Activated T-cell treated with anti-CD3 and anti-CD28 coated beads for 4 hours (primary cell): Measurements from ENCODE around the gene NINL.
"Not testable (repeated sequence)": the region's sequence is repeated elsewhere in the genome, so short reads cannot be mapped to it uniquely, and the experiment has no call there.

Experiments used
- DNase-seq: peaks from one replicate; pipeline ENCODE4 v3.0.0-alpha.2; 2020

Gene NINL

DNA sequence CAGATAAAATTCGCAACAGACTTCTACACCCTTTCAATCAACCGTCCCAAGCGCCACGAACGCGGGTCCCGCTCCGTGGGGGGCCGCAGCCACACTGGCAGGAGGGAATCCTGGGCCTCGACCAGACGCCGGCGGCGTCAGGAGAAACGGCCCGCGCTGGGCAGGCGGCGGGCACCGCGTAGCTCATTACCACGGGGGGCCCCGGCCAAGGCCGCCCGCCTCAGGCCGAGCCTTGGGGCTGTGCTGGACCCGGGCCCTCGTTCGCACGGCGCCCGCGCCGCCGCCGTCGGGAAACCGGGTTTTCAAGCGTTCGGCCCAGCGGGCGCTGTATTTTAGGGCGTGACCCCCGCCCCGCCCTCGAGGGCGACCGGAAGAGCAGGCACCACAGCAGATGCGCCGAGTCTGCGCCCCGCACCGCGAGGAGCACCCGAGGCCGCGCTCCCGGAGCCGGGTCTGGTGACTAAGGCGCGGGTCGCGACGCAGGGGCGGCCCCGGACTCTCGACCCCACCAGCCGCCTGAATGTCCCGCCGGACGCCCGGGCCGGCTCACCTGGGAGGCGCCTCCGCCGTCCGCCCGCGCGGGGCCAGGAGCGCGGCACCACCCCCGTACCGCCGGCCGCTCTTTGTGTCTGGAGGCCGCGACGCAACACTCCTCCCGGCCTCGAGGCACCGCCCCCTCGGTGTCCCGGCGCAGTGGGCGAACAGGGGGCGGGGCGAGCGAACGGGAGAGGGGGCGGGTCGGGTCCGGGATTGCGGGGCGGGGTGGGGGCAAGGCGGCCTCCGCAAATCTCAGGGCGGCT, at the start of gene NINL:
NINL (minus strand) TSS at position 627 of the 800 bp plus-strand sequence. CDS start 58,944 bp downstream, outside the sequence.
- peak; percentile 28 for DNase-seq

DNA sequence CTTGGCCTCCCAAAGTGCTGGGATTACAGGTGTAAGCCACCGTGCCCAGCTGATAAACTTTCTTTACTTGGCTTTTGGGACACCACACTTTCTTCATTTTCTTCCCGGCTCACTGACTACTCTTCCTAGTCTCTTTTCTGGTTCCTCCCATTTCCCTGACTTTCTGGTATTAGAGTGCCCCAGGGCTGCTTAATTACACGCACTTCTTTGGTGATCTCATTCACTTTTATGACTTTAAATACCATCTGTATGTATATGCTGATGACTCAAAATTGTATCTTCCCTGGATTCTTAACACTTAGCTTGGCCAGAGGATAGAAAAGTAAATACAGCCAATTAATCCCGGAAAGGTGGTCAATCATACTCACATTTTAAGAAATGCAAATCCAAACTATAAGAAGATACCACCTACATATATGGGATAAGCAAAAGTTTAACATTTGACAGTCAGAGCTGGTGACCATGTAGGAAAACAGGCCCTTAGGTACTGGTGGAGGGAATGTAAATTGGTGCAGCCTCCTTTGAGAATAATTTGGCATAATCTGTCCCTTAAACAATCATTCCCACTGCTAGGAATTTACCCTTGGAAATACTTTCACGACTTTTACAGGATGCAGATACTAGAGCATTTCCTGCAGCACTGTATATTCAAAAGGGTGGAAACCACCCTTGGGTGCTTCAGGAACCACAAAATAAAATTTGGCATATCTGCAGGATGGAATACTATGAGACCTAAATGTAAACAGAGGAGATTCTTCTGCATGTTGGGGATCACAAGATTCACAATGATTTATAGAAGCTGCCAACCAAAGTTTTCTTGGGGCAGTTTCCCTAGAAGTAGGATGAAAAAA, 47.8 kb upstream of the NINL start:
- DNase-seq, result no peak

GRCh38 chr20:25630615-25631014, 45.3 kb upstream of the NINL start:
- DNase-seq, result not testable (repeated sequence)

- DNase-seq, result no peak
Observed at GRCh38 chr20:25629816-25630499, 44.6 kb upstream of the NINL start.

DNA sequence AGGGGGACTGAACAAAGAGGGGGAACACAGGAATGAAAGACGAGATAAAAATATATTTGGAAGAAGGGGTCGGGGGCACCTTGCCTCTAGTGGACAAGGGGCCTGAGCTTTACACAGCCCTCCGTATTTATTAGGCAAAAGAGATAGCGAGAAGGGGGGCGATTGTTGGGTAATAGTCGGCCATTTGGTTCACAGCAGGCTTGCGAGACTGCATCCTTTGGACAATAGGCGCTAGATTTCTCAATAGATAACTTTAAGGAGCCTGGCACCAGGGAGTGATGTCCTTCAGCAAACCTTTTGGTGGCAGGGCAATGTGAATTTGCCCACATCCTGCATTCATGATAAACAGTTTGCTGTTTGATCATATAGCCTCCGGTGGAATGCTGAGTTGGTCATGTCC, 41.4 kb upstream of the NINL start:
- no peak for DNase-seq

DNA sequence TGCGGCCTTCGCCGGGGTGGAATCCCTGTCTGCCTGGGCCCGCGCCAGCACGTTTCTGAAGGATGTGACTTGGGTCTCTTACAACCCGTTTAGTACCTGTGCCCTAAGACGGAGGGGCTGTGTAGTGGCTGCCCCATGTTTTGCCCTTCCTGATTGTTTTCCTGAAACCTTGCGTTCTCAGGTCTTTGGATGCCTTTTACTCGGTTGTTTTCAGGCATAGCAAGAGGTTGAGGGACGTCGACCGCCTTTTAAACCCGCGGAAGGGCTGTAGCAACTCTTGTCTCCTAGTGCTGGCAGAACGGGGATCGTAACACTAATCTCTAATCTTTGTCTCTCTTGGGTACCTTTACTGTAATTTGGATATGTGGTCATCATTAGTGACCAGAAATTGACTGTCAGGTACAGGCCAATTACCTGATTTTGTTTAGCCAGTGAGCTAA, 39.2 kb upstream of the NINL start:
- peak; percentile 15 for DNase-seq

DNA sequence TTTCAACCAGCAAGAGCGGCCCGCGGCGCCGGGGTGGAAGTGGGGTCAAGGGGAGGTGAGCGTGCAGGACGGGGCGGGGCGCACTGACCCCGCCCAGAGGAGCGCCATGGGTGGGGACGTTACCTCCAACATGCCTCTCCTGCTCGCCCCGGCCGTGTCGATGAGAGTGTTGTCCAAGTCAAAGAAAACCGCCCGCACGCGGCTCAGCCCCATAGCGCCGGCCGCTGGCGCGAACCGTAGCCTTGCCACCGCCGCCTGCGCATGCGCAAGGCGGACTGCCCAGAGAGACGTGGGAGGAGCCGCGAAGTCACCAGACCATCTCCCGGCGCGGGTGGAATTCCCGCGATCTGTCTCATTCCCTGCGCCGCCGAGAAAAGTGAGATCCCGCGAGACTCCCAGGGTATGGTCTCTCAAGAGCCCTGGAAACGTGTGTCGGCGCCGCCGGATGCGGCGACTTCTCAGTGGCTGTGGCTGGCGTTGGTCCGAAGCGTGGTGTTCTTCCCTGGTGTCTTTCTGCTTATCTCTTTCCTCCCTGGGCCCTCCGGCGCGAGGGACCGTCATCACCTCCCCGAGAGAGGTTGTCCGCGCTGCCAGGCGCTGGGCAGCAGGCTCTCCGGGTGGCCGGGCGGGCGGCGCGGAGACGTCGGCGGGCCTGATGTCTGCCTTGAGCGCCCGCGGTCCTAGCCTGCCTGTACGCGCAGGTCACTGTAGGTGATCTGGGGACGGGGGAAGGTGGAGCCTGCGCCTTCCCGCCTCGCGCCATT, 38.6 kb upstream of the NINL start, which contains the start of gene NANP:
NANP (minus strand) TSS at position 279 of the 764 bp plus-strand sequence; CDS start at position 213, 66 bp downstream.
- DNase-seq, result peak; percentile 72

GRCh38 chr20:25623225-25623735, 37.9 kb upstream of the NINL start:
- no peak for DNase-seq

- DNase-seq, result no peak
Observed at GRCh38 chr20:25622450-25623224, 37.3 kb upstream of the NINL start.

GRCh38 chr20:25622049-25622448, 36.7 kb upstream of the NINL start:
- DNase-seq, result no peak

DNA sequence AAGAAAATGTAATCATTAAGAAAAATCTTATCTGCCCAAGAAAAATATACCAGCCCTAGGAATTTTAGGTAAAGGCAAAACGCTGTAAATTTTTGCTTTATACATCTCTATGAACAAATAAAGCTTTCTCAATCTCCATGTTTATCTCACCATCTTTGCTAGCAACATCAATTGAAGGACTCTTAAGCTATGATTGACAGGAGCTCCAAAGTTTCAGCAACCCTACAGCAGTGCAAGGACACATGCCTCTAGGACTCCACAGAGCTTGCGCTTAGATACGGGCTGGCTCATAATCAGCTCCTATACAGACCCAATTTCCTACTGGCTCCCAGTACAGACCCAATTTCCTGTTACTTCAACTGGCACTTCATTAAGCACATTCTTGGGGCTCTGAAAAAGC, 34.2 kb upstream of the NINL start:
- no peak for DNase-seq

DNA sequence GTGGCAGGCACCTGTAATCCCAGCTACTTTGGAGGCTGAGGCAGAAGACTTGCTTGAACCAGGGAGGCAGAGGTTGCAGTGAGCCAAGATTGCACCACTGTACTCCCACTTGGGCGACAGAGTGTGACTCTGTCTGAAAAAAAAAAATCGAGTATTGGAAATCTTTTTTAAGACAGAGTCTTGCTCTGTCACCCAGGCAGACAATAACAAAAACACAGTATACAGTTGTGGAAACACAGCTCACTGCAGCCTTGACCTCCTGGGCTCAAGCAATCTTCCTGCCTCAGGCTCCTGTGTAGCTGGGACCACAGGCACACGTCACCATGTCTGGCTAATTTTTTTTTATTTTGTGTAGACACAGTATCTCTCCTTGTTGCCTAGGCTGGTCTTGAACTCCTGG, 23.4 kb upstream of the NINL start:
- DNase-seq, result no peak

- DNase-seq, result no peak
Observed at GRCh38 chr20:25606094-25606695, 20.9 kb upstream of the NINL start.

GRCh38 chr20:25605148-25605547, 19.8 kb upstream of the NINL start:
- no peak for DNase-seq

DNA sequence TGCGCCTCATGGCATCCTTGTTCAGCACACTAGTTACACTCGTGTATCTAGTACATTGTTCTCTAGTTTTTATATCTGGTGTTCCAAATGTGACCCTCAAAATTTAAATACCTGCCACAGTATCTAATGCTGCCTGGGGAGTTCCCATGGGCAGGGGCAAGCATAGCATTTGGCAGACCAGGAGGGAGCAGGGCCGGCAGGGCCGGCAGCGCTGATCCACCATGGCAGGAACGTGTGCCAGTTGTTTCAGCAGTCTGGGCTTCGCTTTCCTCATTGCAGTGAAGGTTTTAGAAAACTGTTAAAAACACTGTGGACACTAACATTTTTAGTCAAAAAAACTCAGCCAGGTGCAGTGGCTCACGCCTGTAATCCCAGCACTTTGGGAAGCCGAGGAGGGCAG, 19.3 kb upstream of the NINL start:
- DNase-seq, result no peak

- not testable (repeated sequence) for DNase-seq
Observed at GRCh38 chr20:25602914-25603309, 17.6 kb upstream of the NINL start.

GRCh38 chr20:25602191-25602913, 17.0 kb upstream of the NINL start:
- not testable (repeated sequence) for DNase-seq

DNA sequence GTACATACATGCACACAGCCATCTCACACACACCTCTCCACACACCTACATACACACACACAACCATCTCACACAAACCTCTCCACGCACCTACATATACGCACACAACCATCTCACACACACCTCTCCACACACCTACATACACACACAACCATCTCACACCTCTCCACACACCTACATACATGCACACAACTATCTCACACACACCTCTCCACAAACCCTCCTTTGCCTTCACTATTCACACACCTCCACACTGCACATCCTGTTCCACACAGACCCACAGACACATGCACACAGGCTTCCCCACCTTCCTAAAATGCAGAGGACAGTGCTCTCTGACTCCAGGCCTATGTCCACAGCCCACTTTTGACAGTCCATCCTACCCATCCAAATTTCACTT, 16.3 kb upstream of the NINL start:
- no peak for DNase-seq

DNA sequence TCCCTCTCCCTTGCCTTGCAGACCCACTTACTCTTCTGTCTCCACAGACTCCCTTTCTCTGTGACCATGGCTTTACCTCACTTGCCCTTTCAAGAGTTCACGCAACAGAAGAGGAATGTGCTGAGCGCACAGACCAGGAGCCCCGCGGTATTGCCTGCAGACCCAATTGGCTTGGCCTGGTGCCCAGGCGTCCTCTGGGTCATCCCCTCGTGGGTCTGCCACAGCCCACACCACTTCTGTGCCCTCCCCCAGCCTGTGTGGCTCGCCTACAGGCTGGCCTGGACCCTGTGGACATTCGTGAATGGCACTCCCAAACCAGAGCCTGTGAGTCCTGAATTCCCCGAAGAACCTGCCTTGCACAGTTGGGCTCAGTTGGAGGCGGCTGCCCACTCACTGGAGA, 15.3 kb upstream of the NINL start:
- DNase-seq, result no peak
